HCT116 (cell line): ENCODE measurements around the gene SCN4B. TPM values are rescaled to one million over a fixed set of nuclear protein-coding genes. Genes with fewer than 3 reads are reported as not detected.
A peak's percentile ranks its signal among the peaks of the same experiment; 100 is the strongest.

Source experiments
- ATAC-seq: fragments of 200-7000 bp; cut with Tn5 transposase; 2 replicates; pipeline ENCODE4 v1.9.1; 2020; ENCODE audit warnings: mild to moderate bottlenecking, moderate library complexity
- BruUV-seq: library from RNA; stranded (reverse); fragments of 400-500 nt; replicated peaks from 2 replicates; lab custom pipeline; 2021; lab: Mats Ljungman, UMichigan
- CTCF ChIA-PET: fragments of 300-600 bp; sonication (Branson Sonifier 250); formaldehyde crosslinking; loops from one replicate; lab custom pipeline; 2021; ENCODE audit warnings: antibody characterized with exemption; lab: Charles Lee
- POLR2A ChIA-PET: fragments of 300-600, 350-600 bp; sonication (Branson Sonifier 250); formaldehyde crosslinking; loops from one replicate; lab custom pipeline; 2021; ENCODE audit warnings: antibody characterized with exemption; lab: Charles Lee
- RAD21 ChIA-PET, 2 experiments: fragments of 300-600 bp; sonication (Branson Sonifier 250); formaldehyde crosslinking; loops; one replicate each; lab custom pipeline; 2023; ENCODE audit warnings: low total read pairs in 2 of 2; ENCODE audit not compliant: uncharacterized antibody in 2 of 2, unreplicated experiment in 2 of 2, low non-redundant PET in 1 of 2; lab: Charles Lee
- DNase-seq: peaks from one replicate; pipeline ENCODE4 v3.0.0-alpha.2; 2010; ENCODE audit warnings: low read depth, low spot score
- H2AFZ ChIP-seq: fragments of 200-600 bp; shearing (Covaris generic), sonication (generic); 2 replicates; pipeline ENCODE4 v1.6.1; 2017; ENCODE audit warnings: low read depth, mixed run types, mixed read lengths, antibody characterized with exemption, low read length; ENCODE audit not compliant: poor library complexity, severe bottlenecking
- H3K27ac ChIP-seq: 2 replicates; pipeline ENCODE4 v1.5.1; 2012; ENCODE audit warnings: low read depth, low read length
- H3K27me3 ChIP-seq: fragments of 200-600 bp; sonication (generic); 2 replicates; pipeline ENCODE4 v1.6.1; 2016; ENCODE audit warnings: mixed run types, low read length, mixed read lengths; ENCODE audit not compliant: insufficient read depth
- H3K36me3 ChIP-seq, 2 experiments: fragments of 200-500 bp in 1 of 2; fragments of 200-600 bp in 1 of 2; sonication (Bioruptor generic) in 1 of 2; sonication (generic) in 1 of 2; 2 replicates each; pipeline versions ENCODE4 v1.5.1 to v1.6.1; 2014 to 2016; ENCODE audit warnings: low read length in 2 of 2, inconsistent platforms in 1 of 2, mixed read lengths in 1 of 2, mixed run types in 1 of 2; ENCODE audit not compliant: insufficient read depth in 2 of 2, control insufficient read depth in 1 of 2
- H3K4me1 ChIP-seq, 2 experiments: fragments of 200-600 bp in 1 of 2; sonication (generic) in 1 of 2; 2 replicates each; pipeline versions ENCODE4 v1.5.1 to v1.6.1; 2012 to 2017; ENCODE audit warnings: low read length in 2 of 2, inconsistent platforms in 1 of 2, mild to moderate bottlenecking in 1 of 2, mixed read lengths in 1 of 2, mixed run types in 1 of 2, moderate library complexity in 1 of 2; ENCODE audit not compliant: insufficient read depth in 2 of 2, control insufficient read depth in 1 of 2
- H3K4me2 ChIP-seq: fragments of 200-600 bp; sonication (generic); 2 replicates; pipeline ENCODE4 v1.6.1; 2017; ENCODE audit warnings: mixed run types, low read length, mixed read lengths
- H3K4me3 ChIP-seq, 2 experiments: fragments of 200-600 bp in 1 of 2; sonication (generic) in 1 of 2; replicated peaks in 1 of 2; 2 replicates each; pipeline ENCODE4 v1.5.1; 2011 to 2016; ENCODE audit warnings: low read length in 2 of 2, control low read depth in 1 of 2, low read depth in 1 of 2, mild to moderate bottlenecking in 1 of 2, mixed read lengths in 1 of 2, mixed run types in 1 of 2
- H3K79me2 ChIP-seq: fragments of 200-600 bp; sonication (generic); 2 replicates; pipeline ENCODE4 v1.6.1; 2017; ENCODE audit warnings: mild to moderate bottlenecking, mixed run types, low read length, moderate library complexity, mixed read lengths; ENCODE audit not compliant: insufficient read depth
- H3K9ac ChIP-seq: fragments of 200-600 bp; sonication (generic); 2 replicates; pipeline ENCODE4 v1.6.1; 2016; ENCODE audit warnings: low read length, mixed read lengths
- H3K9me2 ChIP-seq: fragments of 200-600 bp; sonication (generic), shearing (Covaris generic); 2 replicates; pipeline ENCODE4 v1.6.1; 2017; ENCODE audit warnings: mixed run types, mild to moderate bottlenecking, moderate library complexity; ENCODE audit not compliant: insufficient read depth
- H3K9me3 ChIP-seq, 2 experiments: fragments of 200-500 bp in 1 of 2; fragments of 200-600 bp in 1 of 2; sonication (Bioruptor generic) in 1 of 2; sonication (generic) in 1 of 2; 2 replicates each; pipeline ENCODE4 v1.6.1; 2014 to 2017; ENCODE audit warnings: low read length in 2 of 2, mixed read lengths in 2 of 2, inconsistent platforms in 1 of 2, low read depth in 1 of 2, mild to moderate bottlenecking in 1 of 2, mixed run types in 1 of 2, moderate library complexity in 1 of 2; ENCODE audit not compliant: control insufficient read depth in 1 of 2, insufficient read depth in 1 of 2
- H4K20me1 ChIP-seq: fragments of 200-600 bp; sonication (generic), shearing (Covaris generic); 2 replicates; pipeline ENCODE4 v1.6.1; 2017; ENCODE audit warnings: mixed run types, mild to moderate bottlenecking, moderate library complexity; ENCODE audit not compliant: insufficient read depth
- CBX3 ChIP-seq: IDR thresholded peaks from 2 replicates; pipeline ENCODE4 v1.6.1; 2012; ENCODE audit warnings: low read depth
- EZH2phosphoT487 ChIP-seq: fragments of 200-600 bp; IDR thresholded peaks from 2 replicates; pipeline ENCODE4 v1.6.1; 2018; ENCODE audit warnings: antibody characterized with exemption, borderline replicate concordance
- FOSL1 ChIP-seq: IDR thresholded peaks from 2 replicates; pipeline ENCODE4 v1.6.1; 2012; ENCODE audit warnings: low read depth
- ZNF274 ChIP-seq: fragments of 200-500 bp; sonication (Bioruptor generic); IDR thresholded peaks from 2 replicates; pipeline ENCODE4 v1.6.1; 2014; ENCODE audit warnings: mild to moderate bottlenecking, low read depth, low read length, inconsistent platforms
- intact Hi-C: fragments of 100-400 bp; cut with micrococcal nuclease; formaldehyde crosslinking; loops from 2 replicates; pipeline ENCODE4 v1.10.0; 2022
- total RNA-seq: library from RNA; stranded (reverse); gene quantifications from one replicate; pipeline ENCODE4 v1.2.1, GENCODE V29; 2021; ENCODE audit not compliant: unreplicated experiment
- TF ChIP-seq, protein P1 (sequence below), 3 experiments: fragments of 200-600 bp in 1 of 3; sonication (generic) in 1 of 3; IDR thresholded peaks in 2 of 3; conservative IDR thresholded peaks in 1 of 3; 2 replicates each; pipeline ENCODE4 v1.5.1; 2012 to 2017; ENCODE audit warnings: low read depth in 2 of 3, low read length in 2 of 3, antibody characterized with exemption in 1 of 3, borderline replicate concordance in 1 of 3, control low read depth in 1 of 3, mild to moderate bottlenecking in 1 of 3, mixed read lengths in 1 of 3, mixed run types in 1 of 3, moderate library complexity in 1 of 3; ENCODE audit not compliant: insufficient read depth in 1 of 3

SCN4B gene
- total RNA-seq, 1 experiment from 2014 or later: 0.32 TPM

DNA sequence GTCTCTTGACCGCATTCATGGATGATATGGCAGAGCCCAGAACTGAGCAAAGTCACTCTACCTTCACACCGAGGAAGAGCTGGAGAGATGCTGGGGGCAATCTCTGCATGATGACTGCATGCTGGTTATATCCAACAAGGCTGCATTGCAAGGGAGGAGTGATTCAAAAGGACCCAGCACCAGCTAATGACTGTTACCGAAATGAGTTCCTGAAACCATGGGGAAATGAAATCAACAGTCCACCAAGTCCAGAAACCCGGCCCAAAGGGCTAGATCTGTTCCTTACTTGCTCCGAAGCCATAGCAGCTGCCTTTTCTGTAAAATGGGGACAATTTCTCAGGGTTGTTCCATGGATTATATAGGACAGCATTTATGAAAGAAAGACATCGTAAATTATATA lies 64.7 kb downstream of the SCN4B start:
- intact Hi-C loops: no loop called here
- BruUV-seq: no TSS peak
- H3K36me3 ChIP-seq: no peaks in the 10 kb centered on the region
- no peak overlapping the region for H3K9ac ChIP-seq
- no peaks in the 10 kb centered on the region for H3K9me2 ChIP-seq
- ChIA-PET POLR2A (no interaction called here), CTCF (no interaction called here), RAD21 (no interaction called here)
- no peaks in the 10 kb centered on the region; a peak in 1 of 4 replicates for H3K4me1 ChIP-seq
- no peaks in the 10 kb centered on the region for H4K20me1 ChIP-seq
- H3K27ac ChIP-seq: no peak overlapping the region
- ATAC-seq: no peak
- no peak for DNase-seq
- H2AFZ ChIP-seq: no peak overlapping the region
- H3K9me3 ChIP-seq: no peaks in the 10 kb centered on the region; a peak in 1 of 4 replicates
- TF ChIP-seq CBX3 (no peak), FOSL1 (no peak), EZH2phosphoT487 (no peak)
- H3K4me2 ChIP-seq: no peak overlapping the region
- no peak overlapping the region for H3K4me3 ChIP-seq
- peaks cover 3% of the 10 kb centered on the region; the same call in 1 of the 2 replicates for H3K27me3 ChIP-seq
- no peaks in the 10 kb centered on the region for H3K79me2 ChIP-seq

DNA sequence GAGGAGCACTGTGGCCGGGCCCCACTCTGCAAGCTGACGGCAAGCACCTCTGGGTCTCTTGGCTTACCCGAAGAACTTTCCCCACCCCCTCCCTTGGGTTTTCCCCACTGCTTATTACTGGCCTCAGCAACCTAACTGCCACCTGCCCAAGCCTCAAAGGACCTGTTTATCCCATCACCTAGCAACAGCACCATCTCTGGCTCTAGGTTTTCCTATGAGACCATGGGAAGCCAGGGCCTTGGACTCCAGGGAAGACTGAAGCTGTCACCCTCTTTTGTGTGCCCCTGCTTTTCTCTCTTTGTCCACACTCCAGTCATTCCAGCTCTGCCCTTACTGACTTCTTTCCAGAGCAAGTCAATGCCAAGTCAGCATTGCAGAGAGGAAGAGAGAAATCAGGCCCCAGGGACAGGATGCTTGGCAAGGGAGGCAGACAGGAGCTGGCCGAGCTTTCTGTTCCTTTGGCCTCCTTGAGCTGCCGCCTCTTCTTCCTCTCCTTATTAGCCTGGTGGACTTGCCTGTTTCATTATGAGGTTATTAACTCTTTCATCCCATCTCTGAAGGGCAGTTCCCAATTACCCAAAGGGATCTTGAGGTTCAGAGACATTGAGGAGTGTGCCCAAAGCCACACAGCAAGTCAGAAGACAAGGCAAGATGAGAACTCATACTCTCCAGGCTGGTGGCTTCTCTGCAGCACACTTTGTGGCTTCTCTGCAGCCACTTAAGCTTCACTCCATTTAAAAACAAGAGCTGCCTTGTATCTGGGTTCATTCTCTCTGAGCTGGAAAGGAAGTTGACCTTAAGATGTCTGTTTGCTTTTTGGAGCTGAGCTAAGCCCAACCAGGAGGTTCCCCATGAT lies 65.5 kb downstream of the SCN4B start, which contains the start of gene SMIM35:
Gene SMIM35, minus strand, starts transcription at position 51 of the 856 bp plus-strand sequence. CDS start 206 bp downstream, outside the sequence.
- TF ChIP-seq ZNF274: peak; percentile 62
- TF ChIP-seq, protein P1, sequence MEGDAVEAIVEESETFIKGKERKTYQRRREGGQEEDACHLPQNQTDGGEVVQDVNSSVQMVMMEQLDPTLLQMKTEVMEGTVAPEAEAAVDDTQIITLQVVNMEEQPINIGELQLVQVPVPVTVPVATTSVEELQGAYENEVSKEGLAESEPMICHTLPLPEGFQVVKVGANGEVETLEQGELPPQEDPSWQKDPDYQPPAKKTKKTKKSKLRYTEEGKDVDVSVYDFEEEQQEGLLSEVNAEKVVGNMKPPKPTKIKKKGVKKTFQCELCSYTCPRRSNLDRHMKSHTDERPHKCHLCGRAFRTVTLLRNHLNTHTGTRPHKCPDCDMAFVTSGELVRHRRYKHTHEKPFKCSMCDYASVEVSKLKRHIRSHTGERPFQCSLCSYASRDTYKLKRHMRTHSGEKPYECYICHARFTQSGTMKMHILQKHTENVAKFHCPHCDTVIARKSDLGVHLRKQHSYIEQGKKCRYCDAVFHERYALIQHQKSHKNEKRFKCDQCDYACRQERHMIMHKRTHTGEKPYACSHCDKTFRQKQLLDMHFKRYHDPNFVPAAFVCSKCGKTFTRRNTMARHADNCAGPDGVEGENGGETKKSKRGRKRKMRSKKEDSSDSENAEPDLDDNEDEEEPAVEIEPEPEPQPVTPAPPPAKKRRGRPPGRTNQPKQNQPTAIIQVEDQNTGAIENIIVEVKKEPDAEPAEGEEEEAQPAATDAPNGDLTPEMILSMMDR (IDR thresholded peaks at IDR 0.05 in 2 of 3, conservative IDR thresholded peaks at IDR 0.05 in 1 of 3; ENCODE audit: borderline replicate concordance in 1 of 3, insufficient read depth in 1 of 3, low read depth in 2 of 3, low read length in 2 of 3): no peak
- ATAC-seq (no peak), DNase-seq (no peak)
- Histone ChIP-seq H3K27ac (no peak within 1 kb of the TSS), H3K9me2 (no peaks in the 10 kb centered on the region), H3K79me2 (no peaks in the 10 kb centered on the region), H2AFZ (no peak within 1 kb of the TSS), H3K9me3 (no peaks in the 10 kb centered on the region; a peak in 1 of 4 replicates), H3K4me3 (no peak within 1 kb of the TSS), H3K9ac (no peak within 1 kb of the TSS), H3K27me3 (peaks cover 3% of the 10 kb centered on the region; the same call in 1 of the 2 replicates), H3K4me1 (no peaks in the 10 kb centered on the region; a peak in 1 of 4 replicates), H3K36me3 (no peaks in the 10 kb centered on the region), H3K4me2 (no peak within 1 kb of the TSS), H4K20me1 (no peaks in the 10 kb centered on the region)
- BruUV-seq: no TSS peak
- RAD21 ChIA-PET: no interaction called here
- intact Hi-C loops: no loop called here
- POLR2A ChIA-PET: no interaction called here
- CTCF ChIA-PET: no interaction called here
